Esophagus squamous epithelium (tissue), 4 donors: ENCODE data around the gene ELF5.

Experiments
- POLR2A ChIP-seq, 4 donors: fragments of 450-650 bp; IDR thresholded peaks; one replicate each; pipeline ENCODE4 v1.6.1; 2017; ENCODE audit warnings: antibody characterized with exemption in 4 of 4, mild to moderate bottlenecking in 4 of 4, moderate library complexity in 3 of 4
- TF ChIP-seq, protein P1 (sequence below), 6 experiments: fragments of 450-650 bp in 4 of 6; fragments of 200-600 bp in 2 of 6; sonication (generic) in 2 of 6; IDR thresholded peaks; one replicate each; pipeline ENCODE4 v1.5.1; 2016 to 2019; ENCODE audit warnings: antibody characterized with exemption in 6 of 6, mild to moderate bottlenecking in 4 of 6, moderate library complexity in 4 of 6

DNA sequence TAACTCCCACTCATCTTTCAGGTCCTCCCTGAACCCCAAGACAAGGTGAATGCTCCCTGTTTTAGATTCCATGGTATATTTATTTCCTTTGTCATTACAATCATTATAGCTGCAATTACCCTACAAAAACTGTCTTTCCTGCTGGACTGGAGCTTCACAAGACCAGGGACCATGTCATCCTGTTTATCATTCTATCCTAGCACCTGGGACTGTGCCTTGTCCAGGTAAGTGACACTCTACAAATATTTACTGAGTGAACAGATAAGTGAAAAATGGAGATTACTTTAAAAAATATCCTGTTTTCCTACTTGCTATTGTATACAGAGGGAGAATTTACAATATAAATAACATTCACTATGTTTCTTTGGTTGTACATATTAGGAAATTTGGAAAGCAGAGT, 22.5 kb upstream of the ELF5 start:
- TF ChIP-seq, protein P1, sequence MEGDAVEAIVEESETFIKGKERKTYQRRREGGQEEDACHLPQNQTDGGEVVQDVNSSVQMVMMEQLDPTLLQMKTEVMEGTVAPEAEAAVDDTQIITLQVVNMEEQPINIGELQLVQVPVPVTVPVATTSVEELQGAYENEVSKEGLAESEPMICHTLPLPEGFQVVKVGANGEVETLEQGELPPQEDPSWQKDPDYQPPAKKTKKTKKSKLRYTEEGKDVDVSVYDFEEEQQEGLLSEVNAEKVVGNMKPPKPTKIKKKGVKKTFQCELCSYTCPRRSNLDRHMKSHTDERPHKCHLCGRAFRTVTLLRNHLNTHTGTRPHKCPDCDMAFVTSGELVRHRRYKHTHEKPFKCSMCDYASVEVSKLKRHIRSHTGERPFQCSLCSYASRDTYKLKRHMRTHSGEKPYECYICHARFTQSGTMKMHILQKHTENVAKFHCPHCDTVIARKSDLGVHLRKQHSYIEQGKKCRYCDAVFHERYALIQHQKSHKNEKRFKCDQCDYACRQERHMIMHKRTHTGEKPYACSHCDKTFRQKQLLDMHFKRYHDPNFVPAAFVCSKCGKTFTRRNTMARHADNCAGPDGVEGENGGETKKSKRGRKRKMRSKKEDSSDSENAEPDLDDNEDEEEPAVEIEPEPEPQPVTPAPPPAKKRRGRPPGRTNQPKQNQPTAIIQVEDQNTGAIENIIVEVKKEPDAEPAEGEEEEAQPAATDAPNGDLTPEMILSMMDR (IDR thresholded peaks at IDR 0.05) = no peak
- TF ChIP-seq POLR2A (IDR thresholded peaks at IDR 0.05) = no peak
